ENCODE data around the gene CA10. TPM values are rescaled to one million over a fixed set of nuclear protein-coding genes. Genes with fewer than 3 reads are reported as not detected.
A peak's percentile ranks its signal among the peaks of the same experiment; 100 is the strongest.

The CA10 gene
- total RNA-seq, 1 donor, result not detected

DNA sequence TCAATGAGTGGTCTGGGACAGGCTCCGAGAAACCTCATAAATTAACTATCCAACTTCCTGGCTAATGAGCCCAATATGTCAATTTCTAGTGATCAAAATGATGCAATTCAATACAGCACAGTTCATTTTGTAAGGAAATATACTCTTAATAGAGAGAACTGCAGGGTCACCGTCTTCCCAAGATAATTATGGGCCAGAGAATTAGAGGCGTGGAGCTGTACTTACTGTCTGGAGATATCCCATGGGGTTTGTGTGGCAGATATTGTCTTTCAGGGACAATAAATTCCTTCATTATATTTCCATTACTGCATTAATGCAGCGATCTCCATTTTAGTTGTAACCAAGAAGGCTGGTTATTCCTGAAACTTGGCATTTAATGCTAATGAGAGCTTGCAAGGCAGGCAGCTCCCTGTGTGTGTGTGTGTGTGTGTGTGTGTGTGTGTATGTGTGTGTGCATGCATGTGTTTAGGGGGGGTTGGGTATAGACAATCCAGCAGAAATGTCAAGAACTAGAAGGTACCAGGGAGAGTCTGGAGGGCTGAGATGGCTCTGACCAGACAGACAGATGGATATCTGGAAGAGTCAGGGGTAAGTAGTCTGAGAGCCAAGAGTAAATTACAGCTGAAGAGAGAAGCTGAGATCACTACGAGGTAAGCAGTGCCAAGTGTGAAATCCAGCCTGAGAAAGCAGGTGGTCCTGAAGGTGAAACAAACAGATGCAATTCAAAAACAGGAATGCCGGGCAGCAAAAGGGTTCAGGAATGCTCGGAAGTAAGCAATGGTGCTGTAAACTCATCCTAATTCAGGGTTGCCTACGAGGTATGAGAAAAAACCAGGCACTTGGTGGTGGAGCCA, 393.0 kb downstream of the CA10 start:
- Histone ChIP-seq H3K4me1 (ENCODE audit: insufficient read depth, low read length) (no peaks in the 10 kb centered on the region), H4K20me1 (ENCODE audit: insufficient read depth, low read length) (no peaks in the 10 kb centered on the region), H3K9me3 (ENCODE audit: low read depth, low read length) (no peaks in the 10 kb centered on the region), H3K4me3 (ENCODE audit: insufficient read depth, low read length) (no peak overlapping the region), H2AFZ (ENCODE audit: low read length) (no peak overlapping the region), H3K4me2 (ENCODE audit: insufficient read depth, low read length) (no peak overlapping the region), H3K27ac (ENCODE audit: low read depth, low read length) (no peak overlapping the region), H3K27me3 (ENCODE audit: insufficient read depth, low read length) (no peaks in the 10 kb centered on the region), H3K36me3 (ENCODE audit: insufficient read depth, low read length) (no peaks in the 10 kb centered on the region), H3K79me2 (ENCODE audit: insufficient read depth, low read length) (no peaks in the 10 kb centered on the region)
- TF ChIP-seq, protein P1, sequence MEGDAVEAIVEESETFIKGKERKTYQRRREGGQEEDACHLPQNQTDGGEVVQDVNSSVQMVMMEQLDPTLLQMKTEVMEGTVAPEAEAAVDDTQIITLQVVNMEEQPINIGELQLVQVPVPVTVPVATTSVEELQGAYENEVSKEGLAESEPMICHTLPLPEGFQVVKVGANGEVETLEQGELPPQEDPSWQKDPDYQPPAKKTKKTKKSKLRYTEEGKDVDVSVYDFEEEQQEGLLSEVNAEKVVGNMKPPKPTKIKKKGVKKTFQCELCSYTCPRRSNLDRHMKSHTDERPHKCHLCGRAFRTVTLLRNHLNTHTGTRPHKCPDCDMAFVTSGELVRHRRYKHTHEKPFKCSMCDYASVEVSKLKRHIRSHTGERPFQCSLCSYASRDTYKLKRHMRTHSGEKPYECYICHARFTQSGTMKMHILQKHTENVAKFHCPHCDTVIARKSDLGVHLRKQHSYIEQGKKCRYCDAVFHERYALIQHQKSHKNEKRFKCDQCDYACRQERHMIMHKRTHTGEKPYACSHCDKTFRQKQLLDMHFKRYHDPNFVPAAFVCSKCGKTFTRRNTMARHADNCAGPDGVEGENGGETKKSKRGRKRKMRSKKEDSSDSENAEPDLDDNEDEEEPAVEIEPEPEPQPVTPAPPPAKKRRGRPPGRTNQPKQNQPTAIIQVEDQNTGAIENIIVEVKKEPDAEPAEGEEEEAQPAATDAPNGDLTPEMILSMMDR (IDR thresholded peaks at IDR 0.05; ENCODE audit: extremely low read depth, low read depth, low read length), result no peak
- no peak for DNase-seq (ENCODE audit: insufficient read length, low spot score, missing footprints)

DNA sequence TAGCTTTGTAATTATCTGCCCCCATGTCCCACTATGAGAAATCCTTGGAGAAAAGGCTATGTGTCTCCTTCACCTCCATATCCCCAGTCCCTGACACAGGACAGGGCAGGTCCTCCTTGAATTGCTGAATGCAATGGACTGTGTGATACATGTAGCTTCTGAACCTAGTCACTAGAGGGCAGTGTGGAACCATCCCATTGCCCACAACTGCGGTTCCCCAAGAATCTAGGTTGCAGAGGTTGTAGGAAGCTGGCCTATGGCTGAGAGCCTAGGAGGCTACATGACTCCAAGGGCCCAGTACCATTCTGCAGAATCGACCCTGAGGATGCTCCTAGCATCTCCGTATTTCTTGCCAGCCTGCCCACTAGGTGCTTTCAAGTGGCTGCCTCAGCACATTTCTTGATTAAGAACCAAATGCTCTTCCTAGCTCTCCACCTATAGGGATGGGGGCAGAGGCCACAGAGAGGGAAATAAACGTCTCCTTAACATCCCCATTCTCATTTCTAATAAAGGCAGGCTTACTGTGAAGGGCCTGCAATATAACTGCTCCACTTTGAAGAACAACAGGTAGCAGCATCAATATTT, 394.0 kb downstream of the CA10 start:
- no peaks in the 10 kb centered on the region for H3K9me3 ChIP-seq (ENCODE audit: low read depth, low read length)
- TF ChIP-seq, protein P1 (IDR thresholded peaks at IDR 0.05; ENCODE audit: extremely low read depth, low read depth, low read length), result peak; percentile 85
- no peaks in the 10 kb centered on the region for H3K36me3 ChIP-seq (ENCODE audit: insufficient read depth, low read length)
- no peak overlapping the region for H2AFZ ChIP-seq (ENCODE audit: low read length)
- no peak overlapping the region for H3K27ac ChIP-seq (ENCODE audit: low read depth, low read length)
- H4K20me1 ChIP-seq (ENCODE audit: insufficient read depth, low read length), result no peaks in the 10 kb centered on the region
- peak; percentile 73 for DNase-seq (ENCODE audit: insufficient read length, low spot score, missing footprints)
- H3K4me1 ChIP-seq (ENCODE audit: insufficient read depth, low read length), result no peaks in the 10 kb centered on the region
- no peaks in the 10 kb centered on the region for H3K27me3 ChIP-seq (ENCODE audit: insufficient read depth, low read length)
- no peaks in the 10 kb centered on the region for H3K79me2 ChIP-seq (ENCODE audit: insufficient read depth, low read length)
- H3K4me2 ChIP-seq (ENCODE audit: insufficient read depth, low read length), result no peak overlapping the region
- H3K4me3 ChIP-seq (ENCODE audit: insufficient read depth, low read length), result no peak overlapping the region

DNA sequence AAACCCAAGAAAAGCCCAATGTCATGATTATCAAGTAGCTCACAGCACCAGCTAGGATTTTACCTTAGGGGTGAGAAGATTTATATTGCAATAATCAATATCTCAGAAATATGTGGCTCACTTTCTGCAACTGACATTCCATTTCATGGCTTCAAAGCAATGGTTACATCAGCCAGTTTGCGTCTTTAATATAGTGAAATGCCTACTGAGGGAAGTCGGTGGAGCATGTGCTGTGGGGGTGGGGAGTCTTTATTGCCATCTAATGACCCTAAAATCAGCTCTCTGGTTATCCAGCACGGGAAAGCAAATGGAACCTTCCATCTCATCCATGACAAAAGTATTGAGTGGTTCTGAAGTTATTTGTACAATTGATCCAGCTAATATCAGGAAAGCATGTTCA, 395.5 kb downstream of the CA10 start:
- H3K27ac ChIP-seq (ENCODE audit: low read depth, low read length), result no peak overlapping the region
- TF ChIP-seq, protein P1 (IDR thresholded peaks at IDR 0.05; ENCODE audit: extremely low read depth, low read depth, low read length), result no peak
- no peaks in the 10 kb centered on the region for H3K36me3 ChIP-seq (ENCODE audit: insufficient read depth, low read length)
- H3K4me2 ChIP-seq (ENCODE audit: insufficient read depth, low read length), result no peak overlapping the region
- no peak for DNase-seq (ENCODE audit: insufficient read length, low spot score, missing footprints)
- no peak overlapping the region for H3K4me3 ChIP-seq (ENCODE audit: insufficient read depth, low read length)
- H4K20me1 ChIP-seq (ENCODE audit: insufficient read depth, low read length), result no peaks in the 10 kb centered on the region
- no peaks in the 10 kb centered on the region for H3K27me3 ChIP-seq (ENCODE audit: insufficient read depth, low read length)
- H2AFZ ChIP-seq (ENCODE audit: low read length), result no peak overlapping the region
- no peaks in the 10 kb centered on the region for H3K79me2 ChIP-seq (ENCODE audit: insufficient read depth, low read length)
- H3K9me3 ChIP-seq (ENCODE audit: low read depth, low read length), result no peaks in the 10 kb centered on the region
- no peaks in the 10 kb centered on the region for H3K4me1 ChIP-seq (ENCODE audit: insufficient read depth, low read length)

DNA sequence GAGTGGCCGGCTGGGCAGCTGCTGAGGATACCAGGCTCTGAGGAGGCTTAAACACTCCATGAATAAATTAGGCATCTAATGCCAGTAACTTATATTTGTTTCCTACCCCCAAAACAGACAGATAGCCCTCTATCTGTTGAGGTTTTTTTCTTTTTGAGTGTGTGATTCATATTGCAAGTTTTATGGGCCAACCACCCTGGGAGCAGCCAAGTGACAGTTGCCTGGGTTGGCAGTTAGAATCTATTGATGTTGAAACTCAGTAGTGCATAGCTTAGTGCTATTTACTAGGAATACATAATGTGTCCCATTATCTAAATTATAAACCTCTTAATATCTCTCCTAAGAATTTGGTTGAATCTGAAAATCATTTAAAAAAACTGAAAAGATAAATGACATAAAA, 397.4 kb downstream of the CA10 start:
- H3K4me3 ChIP-seq (ENCODE audit: insufficient read depth, low read length), result no peak overlapping the region
- no peak overlapping the region for H3K4me2 ChIP-seq (ENCODE audit: insufficient read depth, low read length)
- H3K27me3 ChIP-seq (ENCODE audit: insufficient read depth, low read length), result no peaks in the 10 kb centered on the region
- no peaks in the 10 kb centered on the region for H3K9me3 ChIP-seq (ENCODE audit: low read depth, low read length)
- H3K27ac ChIP-seq (ENCODE audit: low read depth, low read length), result no peak overlapping the region
- no peaks in the 10 kb centered on the region for H3K79me2 ChIP-seq (ENCODE audit: insufficient read depth, low read length)
- no peaks in the 10 kb centered on the region for H4K20me1 ChIP-seq (ENCODE audit: insufficient read depth, low read length)
- no peak for DNase-seq (ENCODE audit: insufficient read length, low spot score, missing footprints)
- no peaks in the 10 kb centered on the region for H3K36me3 ChIP-seq (ENCODE audit: insufficient read depth, low read length)
- H2AFZ ChIP-seq (ENCODE audit: low read length), result no peak overlapping the region
- TF ChIP-seq, protein P1 (IDR thresholded peaks at IDR 0.05; ENCODE audit: extremely low read depth, low read depth, low read length), result no peak
- no peaks in the 10 kb centered on the region for H3K4me1 ChIP-seq (ENCODE audit: insufficient read depth, low read length)
